Activated naive CD4-positive, alpha-beta T cell treated with anti-CD3 and anti-CD28 coated beads, Interleukin-2, amount 50 U/mL, for 16 hours (primary cell): ENCODE data around the gene SYT17.

Experiments used
- DNase-seq: peaks from one replicate; pipeline ENCODE4 v3.0.0-alpha.2; 2020

The SYT17 gene

DNA sequence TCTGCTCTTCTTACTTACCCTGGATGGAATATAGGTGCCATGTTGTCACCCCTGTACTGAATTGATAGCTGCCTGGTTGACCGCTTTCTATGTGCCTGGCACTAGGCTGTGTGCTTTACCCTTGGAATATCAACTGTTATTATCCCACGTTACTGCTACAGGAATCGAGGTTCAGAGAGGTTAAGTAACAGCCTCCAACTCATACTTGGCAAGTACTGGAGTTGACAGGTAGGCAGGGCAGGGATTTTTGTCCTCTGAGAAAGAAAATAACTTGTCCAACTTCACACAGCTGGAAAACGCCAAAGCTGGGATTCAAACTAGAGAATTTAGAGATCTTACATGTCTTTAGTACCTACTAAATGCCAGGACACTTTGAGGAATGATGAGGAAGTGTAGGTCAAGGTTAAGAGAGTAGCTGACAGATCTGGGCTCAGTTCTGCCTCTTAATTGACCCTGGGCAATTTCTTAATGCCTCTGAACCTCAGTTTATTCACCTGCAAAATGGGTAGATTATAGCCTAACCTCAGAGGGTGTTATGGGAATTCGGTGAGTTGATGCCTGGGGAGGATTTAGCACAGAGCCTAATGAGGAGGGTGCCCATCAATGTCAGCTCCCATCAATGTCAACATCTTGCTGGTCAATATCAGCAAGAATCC is 28.5 kb upstream of the SYT17 start:
- no peak for DNase-seq

DNA sequence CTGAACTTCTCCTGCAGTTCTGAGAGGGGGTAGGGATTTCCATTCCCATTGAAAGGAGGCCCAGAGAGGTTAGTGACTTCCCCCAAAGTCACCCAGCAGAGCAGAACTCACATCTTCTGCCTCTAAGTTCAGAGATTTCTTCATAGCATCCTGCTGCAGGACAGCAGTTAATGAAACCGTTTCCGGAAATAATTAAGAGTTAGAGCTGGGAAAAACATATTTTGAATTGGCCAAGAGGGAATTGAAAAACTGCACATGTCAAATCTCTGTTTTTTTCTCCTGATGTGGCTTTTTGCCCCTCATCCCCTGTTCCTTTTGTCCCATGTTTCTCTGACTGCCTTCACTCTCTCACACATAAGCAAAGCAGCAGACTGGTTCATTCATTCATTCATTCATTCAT is 27.6 kb upstream of the SYT17 start:
- DNase-seq = no peak

DNA sequence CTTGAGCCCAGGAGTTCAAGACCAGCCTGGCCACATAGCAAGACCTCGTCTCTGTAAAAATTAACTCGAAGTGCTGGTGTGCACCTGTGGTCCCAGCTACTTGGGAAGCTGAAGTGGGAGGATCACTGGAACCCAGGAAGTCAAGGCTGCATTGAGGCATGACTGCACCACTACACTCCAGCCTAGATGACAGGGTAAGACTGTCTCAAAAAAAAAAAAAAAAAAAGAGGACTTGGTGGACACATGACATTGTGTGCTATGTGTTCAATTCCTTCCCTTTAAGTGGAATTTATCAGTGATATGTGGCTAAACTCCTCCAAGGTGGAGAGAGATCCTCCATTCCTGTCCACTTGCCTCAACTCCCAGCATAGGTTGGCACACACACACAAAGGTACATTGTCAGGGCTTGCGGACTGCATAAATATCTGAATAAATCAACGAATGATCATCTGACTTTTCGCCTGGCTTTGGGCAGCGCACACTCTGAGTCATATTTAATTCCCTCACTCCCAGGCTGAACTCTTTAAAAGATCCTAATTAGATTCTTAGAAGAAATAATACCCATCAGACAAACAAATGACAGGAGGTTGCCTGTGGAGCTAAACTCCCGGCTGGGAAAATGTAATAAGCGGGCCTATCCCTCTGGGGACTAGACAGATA is 25.0 kb upstream of the SYT17 start:
- no peak for DNase-seq

DNA sequence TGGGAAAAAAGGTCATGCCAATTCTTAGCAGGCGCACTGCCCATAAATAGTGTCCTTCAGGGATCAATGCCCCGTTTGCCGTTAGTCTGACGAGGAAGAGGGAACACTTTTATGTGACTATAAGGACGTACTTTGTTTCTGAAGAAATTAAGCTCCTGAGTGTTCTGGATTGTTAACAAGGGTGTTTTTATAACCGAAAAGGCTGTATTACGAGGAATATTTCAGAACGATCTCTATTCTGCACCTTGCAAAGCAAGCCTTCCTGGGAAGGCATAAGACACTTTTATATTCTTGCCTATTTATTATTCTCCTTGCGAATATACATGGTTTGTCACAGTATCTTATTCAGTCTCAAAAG is 24.5 kb upstream of the SYT17 start:
- DNase-seq = no peak

GRCh38 chr16:19145010-19145409 is 23.0 kb upstream of the SYT17 start:
- no peak for DNase-seq

DNA sequence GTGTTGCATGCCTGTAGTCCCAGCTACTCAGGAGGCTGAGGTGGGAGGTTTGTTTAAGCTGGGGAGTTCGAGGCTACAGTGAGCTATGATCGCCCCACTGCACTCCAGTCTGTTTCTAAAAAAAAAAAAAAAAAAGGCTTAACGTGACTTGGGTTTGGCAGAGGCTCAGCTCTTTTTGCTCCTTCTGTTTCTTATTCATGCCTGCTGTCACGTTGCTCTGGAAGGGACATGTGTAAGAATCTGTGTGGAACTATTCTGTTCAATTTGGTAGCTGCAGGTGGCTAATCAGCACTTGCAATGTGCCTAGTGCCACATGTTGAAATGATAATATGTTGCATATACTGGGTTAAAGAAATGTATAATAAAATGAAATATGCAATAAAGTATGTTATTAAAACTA is 20.9 kb upstream of the SYT17 start:
- DNase-seq = no peak

- no peak for DNase-seq
These were observed 20.4 kb upstream of the SYT17 start for GRCh38 chr16:19147627-19148026.

DNA sequence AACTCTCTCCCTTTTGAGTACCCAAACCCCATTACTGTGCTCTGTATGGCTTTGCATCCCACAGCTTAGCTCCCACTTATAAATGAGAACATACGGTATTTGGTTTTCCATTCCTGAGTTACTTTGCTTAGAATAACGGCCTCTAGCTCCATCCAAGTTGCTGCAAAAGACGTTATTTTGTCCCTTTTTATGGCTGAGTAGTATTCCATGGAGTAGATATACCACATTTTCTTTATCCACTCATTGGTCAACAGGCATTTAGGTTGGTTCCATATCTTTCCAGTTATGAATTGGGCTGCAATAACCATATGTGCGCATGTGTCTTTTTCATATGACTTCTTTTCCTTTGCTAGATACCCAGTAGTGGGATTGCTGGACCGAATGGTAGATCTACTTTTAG is 19.9 kb upstream of the SYT17 start:
- DNase-seq = no peak

DNA sequence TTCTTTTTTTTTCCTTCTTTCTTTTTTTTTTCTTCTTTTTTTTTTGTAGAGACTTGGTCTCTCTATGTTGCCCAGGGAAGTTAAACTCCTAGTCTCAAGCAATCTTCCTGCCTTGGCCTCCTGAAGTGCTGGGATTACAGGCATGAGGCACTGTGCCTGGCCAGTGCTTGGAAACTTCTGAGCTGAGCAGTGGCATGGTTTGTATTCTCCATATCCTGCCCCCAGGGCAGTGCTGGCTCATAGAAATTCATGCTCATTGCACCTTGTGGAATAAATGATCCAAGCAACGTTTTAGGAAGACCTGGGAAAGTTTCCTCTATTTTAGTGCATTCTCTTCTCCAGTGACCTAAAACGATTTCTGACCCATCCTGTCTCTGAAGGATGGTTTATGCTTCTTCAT is 16.7 kb upstream of the SYT17 start:
- DNase-seq = no peak

- no peak for DNase-seq
These were observed 16.0 kb upstream of the SYT17 start for GRCh38 chr16:19152042-19152441.

GRCh38 chr16:19153876-19154275 is 14.2 kb upstream of the SYT17 start:
- no peak for DNase-seq

DNA sequence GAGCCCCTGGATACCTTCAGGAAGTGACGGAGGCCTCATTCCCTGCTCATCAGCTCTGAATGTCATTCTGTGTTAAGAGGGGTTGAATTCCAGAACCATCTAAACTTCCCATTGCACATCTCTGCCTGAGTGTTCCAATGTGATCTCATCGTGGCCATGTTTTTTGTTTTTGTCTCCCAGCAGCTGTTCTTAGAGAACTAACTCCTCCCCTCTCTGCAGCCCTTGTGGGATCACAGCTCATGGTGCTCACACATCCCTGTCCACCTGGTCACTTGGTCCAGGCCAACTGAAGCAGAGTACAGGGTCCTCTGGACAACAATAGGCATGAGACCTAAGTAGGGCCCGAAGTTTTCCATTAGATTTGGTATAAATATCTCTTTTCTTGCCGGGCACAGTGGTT is 6.0 kb upstream of the SYT17 start:
- no peak for DNase-seq

DNA sequence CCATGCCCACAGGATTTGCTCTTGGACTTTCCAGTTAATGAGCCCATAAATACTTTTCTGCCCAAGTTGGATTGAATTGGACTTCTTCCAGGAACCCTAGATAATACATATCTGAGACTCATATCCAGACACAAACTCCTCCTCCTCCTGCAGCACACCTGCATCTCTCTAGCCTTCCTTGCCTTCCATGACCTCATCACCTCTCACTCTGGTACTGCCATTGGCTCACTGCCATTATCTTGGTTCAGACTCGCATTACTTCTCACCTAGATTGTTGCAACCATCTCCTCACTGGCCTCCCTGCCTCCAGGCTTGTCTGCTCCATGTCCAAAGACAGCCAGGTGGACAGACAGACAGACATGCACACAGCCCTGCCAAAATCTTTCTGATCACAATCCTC is 4.8 kb upstream of the SYT17 start:
- no peak for DNase-seq

- DNase-seq = no peak
These were observed 3.8 kb upstream of the SYT17 start for GRCh38 chr16:19164285-19164684.

GRCh38 chr16:19165101-19165500 is 2.9 kb upstream of the SYT17 start:
- DNase-seq = no peak

DNA sequence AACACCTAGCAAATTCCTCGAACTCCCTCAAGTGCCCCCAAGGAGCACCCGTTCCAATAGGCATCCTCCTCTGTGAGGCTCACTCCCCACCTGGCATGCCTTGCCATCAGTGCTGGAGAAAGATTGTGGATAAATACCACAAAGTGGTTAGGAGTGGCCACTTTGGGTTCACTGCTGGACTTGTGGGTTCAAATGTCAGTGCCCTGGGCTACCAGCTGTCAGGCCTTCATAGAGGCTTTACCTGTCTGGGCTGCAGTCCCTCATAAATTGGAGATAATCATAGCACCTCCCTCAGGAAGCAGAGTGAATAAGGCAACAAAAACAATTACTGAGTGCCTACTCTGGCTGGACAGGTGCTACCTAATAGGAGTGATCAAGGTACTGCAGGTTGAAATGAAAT is 1.5 kb upstream of the SYT17 start:
- DNase-seq = no peak

DNA sequence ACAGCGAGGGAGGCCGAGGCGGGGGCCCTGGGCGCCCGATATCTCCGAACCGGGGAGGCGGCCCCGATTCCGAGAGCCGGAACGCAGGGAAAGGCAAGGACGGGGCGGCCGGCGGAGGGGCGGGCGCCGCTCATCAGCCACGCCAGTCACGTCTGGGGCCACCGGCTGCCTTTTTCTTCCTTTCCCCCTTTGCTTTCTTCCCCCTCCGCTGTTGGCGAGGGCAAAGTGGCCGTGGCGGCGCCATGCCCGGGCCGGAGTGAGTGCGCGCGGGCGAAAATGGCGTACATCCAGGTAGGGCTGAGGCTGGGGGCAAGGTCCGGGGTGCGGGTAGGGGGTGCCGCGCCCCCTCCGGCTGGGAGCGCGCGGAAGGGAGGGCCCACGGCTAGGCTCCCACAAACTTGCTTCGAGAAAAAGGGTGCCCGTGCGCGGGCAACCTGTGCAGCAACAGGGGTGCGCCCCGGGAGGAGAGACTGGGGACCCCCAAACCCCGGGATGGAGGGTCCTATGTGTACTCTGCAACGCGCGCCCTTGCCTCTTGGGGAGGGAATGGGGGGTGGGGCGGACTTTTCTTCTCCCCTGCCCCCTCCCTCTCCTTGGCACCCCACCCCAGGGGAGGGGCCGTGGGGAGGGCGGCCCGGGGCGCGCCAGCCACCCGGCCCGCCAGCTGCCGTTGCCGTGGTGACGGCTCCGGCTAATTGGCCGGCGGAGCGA is 486 bp downstream of the SYT17 start:
- DNase-seq = no peak

DNA sequence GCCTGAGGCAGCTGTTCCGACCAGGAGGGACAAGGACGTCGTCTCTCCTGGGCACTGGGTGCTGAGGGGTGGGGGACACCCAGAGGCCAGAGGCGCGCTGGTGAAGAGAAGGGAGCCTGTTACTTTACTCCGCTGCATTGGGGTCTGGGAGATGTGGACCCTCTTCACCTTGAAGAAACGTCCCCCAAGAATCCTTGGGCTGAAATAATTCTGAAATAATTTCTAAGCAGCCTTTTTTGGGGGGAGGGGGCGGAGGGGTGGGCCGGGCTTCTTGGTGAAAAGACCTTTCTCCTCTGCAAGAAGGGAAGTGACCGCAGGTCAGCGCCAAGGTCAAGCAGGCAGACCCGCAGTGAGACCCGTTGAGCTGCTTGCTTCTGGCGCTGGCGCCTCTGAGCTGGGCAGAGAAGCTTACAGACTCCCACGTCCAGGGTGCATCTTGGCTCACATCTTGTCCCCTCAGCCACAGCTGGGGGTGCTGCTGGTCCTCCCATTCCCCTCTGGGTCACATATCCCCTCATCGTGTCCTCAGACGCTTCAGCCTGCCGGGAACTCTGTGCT is 1.1 kb downstream of the SYT17 start:
- DNase-seq = no peak

DNA sequence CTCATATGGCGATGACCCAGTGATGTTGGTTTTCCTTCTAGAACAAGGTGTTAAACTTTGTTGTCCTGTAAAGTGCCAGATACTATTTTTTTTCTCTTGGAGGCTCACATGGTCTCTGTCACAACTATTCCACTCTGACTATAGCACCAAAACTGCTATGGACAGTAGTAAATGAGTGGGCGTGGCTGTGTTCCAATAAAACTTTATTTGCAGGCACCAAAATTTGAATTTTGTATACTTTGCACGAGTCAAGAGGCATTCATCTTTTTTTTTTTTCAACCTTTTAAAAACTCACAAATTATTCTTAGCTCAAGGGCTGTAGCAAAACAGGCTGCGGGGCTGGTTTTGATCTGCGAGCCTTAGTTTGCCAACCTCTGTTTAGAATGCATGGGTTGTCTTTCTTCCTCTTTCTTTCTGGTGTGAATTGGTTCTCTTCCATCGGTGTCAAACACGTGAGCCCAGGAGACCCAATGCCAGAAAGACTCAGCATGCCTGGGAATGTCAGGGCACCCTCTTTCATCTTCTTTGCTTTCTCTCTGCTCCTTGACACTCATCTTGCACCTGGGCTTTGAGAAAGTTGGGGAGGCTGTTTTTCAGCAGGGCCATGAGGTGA is 2.1 kb downstream of the SYT17 start:
- no peak for DNase-seq

DNA sequence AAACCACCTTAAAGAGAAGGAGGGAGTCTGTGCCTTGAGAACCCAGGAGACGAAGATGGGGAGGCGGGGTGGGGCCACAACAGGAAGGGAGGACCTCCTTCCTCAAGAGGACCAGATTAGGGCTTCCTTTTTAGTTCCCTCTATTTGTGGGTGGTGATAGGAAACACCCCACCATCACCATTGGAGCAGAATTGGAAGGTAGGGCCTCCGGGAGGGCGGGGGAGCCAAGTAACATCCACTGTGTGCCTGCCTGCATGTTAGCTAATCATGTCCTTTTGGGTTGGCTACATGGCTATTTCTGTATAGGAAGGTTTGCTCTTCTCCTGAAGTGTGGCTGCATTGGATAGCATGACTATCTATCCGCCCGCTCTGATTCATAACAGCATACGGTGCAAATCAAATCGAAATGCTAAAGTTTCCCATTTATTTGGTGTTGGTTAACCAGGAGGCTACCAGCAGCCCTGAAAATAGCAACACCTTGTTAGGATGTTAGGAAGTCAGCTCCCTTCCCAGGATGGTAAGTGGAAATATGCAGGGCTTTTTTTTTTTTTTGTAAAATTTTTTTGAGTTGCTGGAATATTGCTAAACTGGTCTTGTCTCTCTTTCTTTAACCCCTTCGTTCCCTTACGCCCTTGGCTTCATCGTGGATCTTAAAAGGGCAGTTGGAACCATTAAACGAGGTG is 4.2 kb downstream of the SYT17 start:
- DNase-seq = no peak

DNA sequence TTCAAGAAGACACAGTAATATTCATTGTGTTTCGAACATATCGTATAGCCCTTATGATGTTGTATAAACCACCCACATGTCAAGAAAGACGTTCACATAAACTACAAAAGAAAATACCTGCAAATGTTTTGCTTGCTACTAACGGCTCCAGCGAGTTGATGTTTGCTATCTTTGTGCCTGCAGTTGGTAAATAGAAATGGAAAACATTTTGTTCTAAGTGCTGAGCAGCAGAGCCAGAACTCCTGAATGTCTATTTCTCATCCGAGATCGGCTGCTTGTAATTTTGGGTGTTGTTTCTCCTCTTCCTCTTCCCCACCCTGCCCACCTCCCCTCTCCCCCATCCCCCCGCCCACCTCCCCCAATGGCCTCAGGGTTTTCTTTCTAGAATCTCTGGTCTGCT is 5.0 kb downstream of the SYT17 start:
- no peak for DNase-seq

DNA sequence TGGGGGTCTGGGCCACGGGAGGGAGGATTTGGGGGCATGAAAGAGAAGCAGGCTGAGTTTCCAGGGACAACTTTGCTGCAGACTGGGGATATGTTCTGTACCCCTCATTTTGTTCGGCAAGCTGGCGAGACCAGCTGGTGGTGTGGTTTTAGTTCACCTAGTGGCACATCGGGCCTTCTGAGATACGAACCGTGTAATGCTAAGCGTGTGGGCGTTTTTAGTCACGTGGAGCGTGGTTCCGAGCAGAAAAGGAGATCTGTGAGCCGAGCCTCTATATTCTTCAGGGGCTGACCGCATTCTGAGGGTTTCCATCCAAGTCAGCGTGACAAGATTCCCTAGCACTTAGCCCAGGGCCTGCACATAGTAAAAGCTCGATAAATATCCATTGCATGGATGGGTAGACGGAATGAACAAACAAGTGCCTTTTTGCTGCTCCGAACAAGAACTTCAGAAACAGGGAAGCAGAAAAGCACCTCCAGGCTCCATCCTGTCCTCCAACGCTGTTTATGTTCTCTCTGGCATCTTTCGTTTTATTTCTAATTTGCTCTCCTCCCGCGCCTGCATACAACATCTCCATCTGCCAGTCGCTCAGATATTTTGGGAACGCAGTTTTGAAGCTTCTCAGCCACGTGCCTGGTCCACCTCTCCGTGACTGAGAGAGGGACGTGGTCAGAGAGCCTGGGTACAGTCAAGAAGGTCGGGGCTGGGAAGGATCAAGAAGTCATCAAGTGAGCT is 5.8 kb downstream of the SYT17 start:
- DNase-seq = no peak

DNA sequence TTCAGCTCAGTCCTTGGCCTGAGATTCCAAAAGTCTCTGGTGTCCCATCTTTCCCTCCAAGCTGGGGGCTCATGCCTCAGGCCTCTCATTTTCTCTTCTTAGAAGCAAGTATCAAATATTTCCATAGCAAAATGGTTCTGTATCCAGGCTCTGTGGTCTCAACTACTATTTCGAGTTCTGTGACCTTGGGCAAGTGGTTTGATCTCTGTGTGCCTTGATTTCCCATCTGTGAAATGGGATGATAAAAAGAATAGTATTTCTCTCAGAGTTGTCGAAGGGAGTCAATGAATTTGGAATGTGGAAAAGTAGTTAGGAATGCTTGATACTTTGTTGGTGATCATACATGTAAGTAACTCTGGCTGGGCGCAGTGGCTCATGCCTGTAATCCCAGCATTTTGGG is 6.4 kb downstream of the SYT17 start:
- no peak for DNase-seq
